ENCODE measurements around the gene PCDH10.

The PCDH10 gene

GRCh38 chr4:133161570-133162295 is 12.6 kb downstream of the PCDH10 start:
- no peak for DNase-seq (ENCODE audit: low read depth in 2 of 2)
- no peak overlapping the region for H3K4me3 ChIP-seq (replicated peaks in 1 of 2; ENCODE audit: low read depth in 2 of 2, low read length in 2 of 2)
- no peak for TF ChIP-seq CTCF (IDR thresholded peaks at IDR 0.05; ENCODE audit: low read depth, low read length)

DNA sequence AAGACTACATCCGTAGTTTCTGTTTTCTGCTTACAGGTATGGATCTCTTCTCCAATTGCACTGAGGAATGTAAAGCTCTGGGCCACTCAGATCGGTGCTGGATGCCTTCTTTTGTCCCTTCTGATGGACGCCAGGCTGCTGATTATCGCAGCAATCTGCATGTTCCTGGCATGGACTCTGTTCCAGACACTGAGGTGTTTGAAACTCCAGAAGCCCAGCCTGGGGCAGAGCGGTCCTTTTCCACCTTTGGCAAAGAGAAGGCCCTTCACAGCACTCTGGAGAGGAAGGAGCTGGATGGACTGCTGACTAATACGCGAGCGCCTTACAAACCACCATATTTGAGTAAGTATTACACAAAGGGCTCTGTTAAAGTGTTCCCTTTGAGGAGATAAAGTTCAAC is 13.8 kb downstream of the PCDH10 start:
- no peak for TF ChIP-seq CTCF (IDR thresholded peaks at IDR 0.05; ENCODE audit: low read depth, low read length)
- no peak for DNase-seq (ENCODE audit: low read depth in 2 of 2)
- no peak overlapping the region for H3K4me3 ChIP-seq (replicated peaks in 1 of 2; ENCODE audit: low read depth in 2 of 2, low read length in 2 of 2)

GRCh38 chr4:133178956-133179355 is 29.9 kb downstream of the PCDH10 start:
- H3K4me3 ChIP-seq (replicated peaks in 1 of 2; ENCODE audit: low read depth in 2 of 2, low read length in 2 of 2) = no peak overlapping the region
- TF ChIP-seq CTCF (IDR thresholded peaks at IDR 0.05; ENCODE audit: low read depth, low read length) = no peak
- no peak for DNase-seq (ENCODE audit: low read depth in 2 of 2)

DNA sequence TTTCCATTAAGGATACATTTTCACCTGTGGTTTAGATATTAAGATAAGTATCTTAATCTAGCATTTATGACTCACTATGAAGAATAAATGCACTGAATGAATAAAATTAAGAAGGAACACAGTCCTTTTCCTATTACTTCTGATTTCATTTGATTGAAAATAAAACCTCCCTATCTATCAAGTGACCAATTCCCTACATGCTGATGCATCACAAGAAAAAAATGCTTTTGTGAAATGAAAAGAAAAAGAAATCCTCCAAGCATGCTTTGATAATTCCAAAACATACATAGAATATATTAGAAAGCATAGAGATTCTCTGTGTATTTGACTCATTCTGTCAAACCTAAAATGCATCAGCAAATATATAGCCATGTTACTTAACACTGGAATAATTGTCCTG is 37.1 kb downstream of the PCDH10 start:
- no peak overlapping the region for H3K4me3 ChIP-seq (replicated peaks in 1 of 2; ENCODE audit: low read depth in 2 of 2, low read length in 2 of 2)
- TF ChIP-seq CTCF (IDR thresholded peaks at IDR 0.05; ENCODE audit: low read depth, low read length) = no peak
- peak in 1 of 2 donors; percentile 9 for DNase-seq (ENCODE audit: low read depth in 2 of 2)

- DNase-seq (ENCODE audit: low read depth in 2 of 2) = peak in 1 of 2 donors; percentile 32
- H3K4me3 ChIP-seq (replicated peaks in 1 of 2; ENCODE audit: low read depth in 2 of 2, low read length in 2 of 2) = no peak overlapping the region
- no peak for TF ChIP-seq CTCF (IDR thresholded peaks at IDR 0.05; ENCODE audit: low read depth, low read length)
Observed at GRCh38 chr4:133186845-133187244, 37.8 kb downstream of the PCDH10 start.

- DNase-seq (ENCODE audit: low read depth in 2 of 2) = no peak
- no peak for TF ChIP-seq CTCF (IDR thresholded peaks at IDR 0.05; ENCODE audit: low read depth, low read length)
- H3K4me3 ChIP-seq (replicated peaks in 1 of 2; ENCODE audit: low read depth in 2 of 2, low read length in 2 of 2) = no peak overlapping the region
Observed at GRCh38 chr4:133188433-133189146, 39.5 kb downstream of the PCDH10 start.
